CD8-positive, alpha-beta memory T cell (primary cell): Measurements from ENCODE around the gene PML. TPM values are rescaled to one million over a fixed set of nuclear protein-coding genes. Genes with fewer than 3 reads are reported as not detected.
A peak's percentile ranks its signal among the peaks of the same experiment; 100 is the strongest.

Source experiments
- CTCF ChIA-PET: fragments of 350-600 bp; sonication (Branson Sonifier 250); formaldehyde crosslinking; loops from one replicate; lab custom pipeline; 2021; ENCODE audit warnings: antibody characterized with exemption; lab: Charles Lee
- POLR2A ChIA-PET: fragments of 350-600 bp; sonication (Branson Sonifier 250); formaldehyde crosslinking; loops from one replicate; lab custom pipeline; 2021; ENCODE audit warnings: antibody characterized with exemption; lab: Charles Lee
- DNase-seq, 5 donors: peaks; one replicate each; pipeline versions ENCODE4 v3.0.0 to v3.0.0-alpha.2; 2020 to 2022; ENCODE audit warnings: mixed read lengths in 1 of 5
- H3K27ac ChIP-seq: one replicate; pipeline ENCODE4 v1.7.0; 2013; ENCODE audit warnings: low read depth, mild to moderate bottlenecking, low read length, moderate library complexity
- H3K27me3 ChIP-seq: 2 replicates; pipeline ENCODE4 v1.7.0; 2013; ENCODE audit warnings: low read length, mild to moderate bottlenecking; ENCODE audit not compliant: insufficient read depth, poor library complexity, severe bottlenecking
- H3K36me3 ChIP-seq: 2 replicates; pipeline ENCODE4 v1.7.0; 2013; ENCODE audit warnings: mild to moderate bottlenecking, low read length, moderate library complexity; ENCODE audit not compliant: insufficient read depth
- H3K4me1 ChIP-seq: 2 replicates; pipeline ENCODE4 v1.7.0; 2013; ENCODE audit warnings: mild to moderate bottlenecking, low read length, moderate library complexity; ENCODE audit not compliant: insufficient read depth
- H3K4me3 ChIP-seq: 2 replicates; pipeline ENCODE4 v1.7.0; 2013; ENCODE audit warnings: mild to moderate bottlenecking, low read length
- H3K9me3 ChIP-seq: 2 replicates; pipeline ENCODE4 v1.7.0; 2013; ENCODE audit warnings: mild to moderate bottlenecking, low read length
- H3K27ac Mint-ChIP-seq, 8 donors: one replicate each; pipeline ENCODE4 v1.8.0; 2020 to 2021; ENCODE audit warnings: mixed read lengths in 8 of 8, mild to moderate bottlenecking in 6 of 8, inconsistent platforms in 3 of 8, moderate library complexity in 3 of 8
- H3K27me3 Mint-ChIP-seq, 2 donors: one replicate each; pipeline ENCODE4 v1.8.0; 2020 to 2021; ENCODE audit warnings: mixed read lengths in 2 of 2, mild to moderate bottlenecking in 1 of 2, moderate library complexity in 1 of 2
- H3K36me3 Mint-ChIP-seq, 3 donors: one replicate each; pipeline ENCODE4 v1.8.0; 2020 to 2021; ENCODE audit warnings: mixed read lengths in 3 of 3, inconsistent platforms in 1 of 3, mild to moderate bottlenecking in 1 of 3
- H3K4me1 Mint-ChIP-seq, 3 donors: one replicate each; pipeline ENCODE4 v1.8.0; 2020 to 2021; ENCODE audit warnings: mixed read lengths in 3 of 3, inconsistent platforms in 1 of 3, mild to moderate bottlenecking in 1 of 3
- H3K4me3 Mint-ChIP-seq, 7 donors: one replicate each; pipeline ENCODE4 v1.8.0; 2020 to 2021; ENCODE audit warnings: mixed read lengths in 7 of 7, mild to moderate bottlenecking in 6 of 7, moderate library complexity in 4 of 7, inconsistent platforms in 2 of 7
- H3K9me3 Mint-ChIP-seq, 5 donors: one replicate each; pipeline ENCODE4 v1.8.0; 2020 to 2022; ENCODE audit warnings: mixed read lengths in 5 of 5, mild to moderate bottlenecking in 3 of 5, moderate library complexity in 2 of 5, inconsistent platforms in 1 of 5
- polyA plus RNA-seq: library from polyadenylated mRNA; unstranded; fragments of 300-500 nt; fragmentation: Illumina TruSeq; gene quantifications from one replicate; pipeline ENCODE4 v1.2.3, GENCODE V29; 2021
- total RNA-seq, 2 experiments: library from RNA; stranded (reverse); gene quantifications; one replicate each; pipeline ENCODE4 v1.2.3, GENCODE V29; 2021

The PML gene
- total and polyA plus RNA-seq, 3 experiments from 2014 or later: 32.3 to 37.4 (median 35.5) TPM

- Histone ChIP-seq H3K4me1 (peaks cover 36% of the 10 kb centered on the region), H3K27ac (peak within 1 kb of the TSS; percentile 67), H3K4me3 (peak within 1 kb of the TSS; percentile 69), H3K36me3 (no peaks in the 10 kb centered on the region), H3K27me3 (no peaks in the 10 kb centered on the region), H3K9me3 (no peaks in the 10 kb centered on the region)
- ChIA-PET CTCF (interaction anchor here (0.9 to 6.3 kb wide), 8 partner anchors 9 to 57 kb away, joined by 3 to 34 read pairs (median 4); no protein-coding TSS in a partner anchor), POLR2A (no interaction called here)
- peak; percentile 89 to 94 (median 91) for DNase-seq
- no peaks in the 10 kb centered on the region for H3K27me3 Mint-ChIP-seq
- no peaks in the 10 kb centered on the region for H3K9me3 Mint-ChIP-seq
- peak within 1 kb of the TSS in 7 of 8 donors; percentile 50 to 96 (median 68) for H3K27ac Mint-ChIP-seq
- H3K36me3 Mint-ChIP-seq: peaks cover 0 to 20% (median 4%) of the 10 kb centered on the region in 3 donors
- H3K4me3 Mint-ChIP-seq: peak within 1 kb of the TSS; percentile 77 to 92 (median 79)
- peaks cover 36 to 50% (median 45%) of the 10 kb centered on the region in 3 donors for H3K4me1 Mint-ChIP-seq
Measured at GRCh38 chr15:73991726-73992593, 2.6 kb upstream of the PML start, which contains the start of gene STOML1. STOML1 (minus strand) TSS chr15:73992295; CDS start chr15:73992223, 72 bp downstream.

- H3K36me3 ChIP-seq: no peaks in the 10 kb centered on the region
- Mint-ChIP-seq H3K4me3 (peak overlapping the region; percentile 73 to 92 (median 77)), H3K27ac (peak overlapping the region in 5 of 8 donors; percentile 43 to 96 (median 68)), H3K9me3 (no peaks in the 10 kb centered on the region), H3K36me3 (peaks cover 0 to 19% (median 0%) of the 10 kb centered on the region in 3 donors), H3K4me1 (peaks cover 41 to 55% (median 51%) of the 10 kb centered on the region in 3 donors), H3K27me3 (no peaks in the 10 kb centered on the region)
- H3K4me1 ChIP-seq: peaks cover 41% of the 10 kb centered on the region
- POLR2A ChIA-PET: no interaction called here
- H3K9me3 ChIP-seq: no peaks in the 10 kb centered on the region
- H3K4me3 ChIP-seq: peak overlapping the region; percentile 42
- CTCF ChIA-PET: interaction anchor here (0.9 to 6.3 kb wide), 7 partner anchors 9 to 56 kb away, joined by 3 to 34 read pairs (median 3); no protein-coding TSS in a partner anchor
- H3K27ac ChIP-seq: no peak overlapping the region
- DNase-seq: no peak
- no peaks in the 10 kb centered on the region for H3K27me3 ChIP-seq
Measured at GRCh38 chr15:73992594-73992898, 2.0 kb upstream of the PML start.

GRCh38 chr15:73993211-73993994, 1.1 kb upstream of the PML start:
- Mint-ChIP-seq H3K4me1 (peaks cover 48 to 64% (median 58%) of the 10 kb centered on the region in 3 donors), H3K27ac (peak overlapping the region; percentile 72 to 100 (median 96)), H3K4me3 (peak overlapping the region; percentile 88 to 100 (median 98)), H3K9me3 (no peaks in the 10 kb centered on the region), H3K36me3 (peaks cover 0 to 21% (median 1%) of the 10 kb centered on the region in 3 donors), H3K27me3 (no peaks in the 10 kb centered on the region)
- Histone ChIP-seq H3K9me3 (no peaks in the 10 kb centered on the region), H3K4me1 (peaks cover 50% of the 10 kb centered on the region), H3K36me3 (no peaks in the 10 kb centered on the region), H3K27ac (peak overlapping the region; percentile 83), H3K4me3 (peak overlapping the region; percentile 92), H3K27me3 (no peaks in the 10 kb centered on the region)
- POLR2A ChIA-PET: interaction anchor here (0.6 to 1.1 kb wide), 3 partner anchors 20 to 74 kb away, joined by 3 to 6 read pairs (median 3); no protein-coding TSS in a partner anchor
- DNase-seq: no peak
- CTCF ChIA-PET: interaction anchor here (0.9 to 6.3 kb wide), 6 partner anchors 13 to 56 kb away, joined by 3 to 34 read pairs (median 4); no protein-coding TSS in a partner anchor

GRCh38 chr15:73994912-73995622, 551 bp downstream of the PML start:
- H3K27me3 Mint-ChIP-seq: no peaks in the 10 kb centered on the region
- H3K36me3 Mint-ChIP-seq: peaks cover 0 to 33% (median 5%) of the 10 kb centered on the region in 3 donors
- no peaks in the 10 kb centered on the region for H3K9me3 ChIP-seq
- H3K27me3 ChIP-seq: no peaks in the 10 kb centered on the region
- peaks cover 9% of the 10 kb centered on the region for H3K36me3 ChIP-seq
- H3K9me3 Mint-ChIP-seq: no peaks in the 10 kb centered on the region
- ChIA-PET CTCF (interaction anchor here (1.1 to 6.3 kb wide), 4 partner anchors 23 to 67 kb away, joined by 4 to 34 read pairs (median 6); no protein-coding TSS in a partner anchor), POLR2A (interaction anchor here (1.2 kb wide), 1 partner anchor 12 kb away, joined by 3 read pairs; no protein-coding TSS in a partner anchor)
- peaks cover 61% of the 10 kb centered on the region for H3K4me1 ChIP-seq
- peak overlapping the region; percentile 88 to 100 (median 98) for H3K4me3 Mint-ChIP-seq
- peak overlapping the region; percentile 86 to 100 (median 96) for H3K27ac Mint-ChIP-seq
- peak overlapping the region; percentile 92 for H3K4me3 ChIP-seq
- DNase-seq: peak in 4 of 5 donors; percentile 12 to 33 (median 24)
- H3K4me1 Mint-ChIP-seq: peaks cover 58 to 78% (median 70%) of the 10 kb centered on the region in 3 donors
- H3K27ac ChIP-seq: peak overlapping the region; percentile 83

GRCh38 chr15:73996267-73996666, 1.8 kb downstream of the PML start:
- peaks cover 0 to 41% (median 7%) of the 10 kb centered on the region in 3 donors for H3K36me3 Mint-ChIP-seq
- H3K27ac Mint-ChIP-seq: peak overlapping the region; percentile 86 to 100 (median 96)
- H3K27me3 Mint-ChIP-seq: no peaks in the 10 kb centered on the region
- H3K4me3 ChIP-seq: peak overlapping the region; percentile 31
- POLR2A ChIA-PET: no interaction called here
- no peaks in the 10 kb centered on the region for H3K9me3 ChIP-seq
- H3K27me3 ChIP-seq: no peaks in the 10 kb centered on the region
- DNase-seq: no peak
- peaks cover 64 to 83% (median 77%) of the 10 kb centered on the region in 3 donors for H3K4me1 Mint-ChIP-seq
- H3K4me3 Mint-ChIP-seq: peak overlapping the region; percentile 88 to 100 (median 98)
- peaks cover 9% of the 10 kb centered on the region for H3K36me3 ChIP-seq
- H3K9me3 Mint-ChIP-seq: no peaks in the 10 kb centered on the region
- peaks cover 57% of the 10 kb centered on the region for H3K4me1 ChIP-seq
- CTCF ChIA-PET: interaction anchor here (6.3 kb wide), 1 partner anchor 24 kb away, joined by 34 read pairs; no protein-coding TSS in a partner anchor
- H3K27ac ChIP-seq: peak overlapping the region; percentile 13

- H3K4me1 Mint-ChIP-seq: peaks cover 67 to 84% (median 77%) of the 10 kb centered on the region in 3 donors
- peaks cover 58% of the 10 kb centered on the region for H3K4me1 ChIP-seq
- H3K27me3 ChIP-seq: no peaks in the 10 kb centered on the region
- peak overlapping the region; percentile 88 to 100 (median 98) for H3K4me3 Mint-ChIP-seq
- POLR2A ChIA-PET: no interaction called here
- peaks cover 9% of the 10 kb centered on the region for H3K36me3 ChIP-seq
- H3K4me3 ChIP-seq: peak overlapping the region; percentile 31
- H3K9me3 Mint-ChIP-seq: no peaks in the 10 kb centered on the region
- H3K9me3 ChIP-seq: no peaks in the 10 kb centered on the region
- DNase-seq: peak in 3 of 5 donors; percentile 18 to 49 (median 41)
- H3K36me3 Mint-ChIP-seq: peaks cover 0 to 46% (median 7%) of the 10 kb centered on the region in 3 donors
- peak overlapping the region; percentile 13 for H3K27ac ChIP-seq
- no peaks in the 10 kb centered on the region for H3K27me3 Mint-ChIP-seq
- peak overlapping the region; percentile 86 to 100 (median 96) for H3K27ac Mint-ChIP-seq
- CTCF ChIA-PET: interaction anchor here (6.3 kb wide), 1 partner anchor 25 kb away, joined by 34 read pairs; no protein-coding TSS in a partner anchor
Measured at GRCh38 chr15:73996939-73997338, 2.4 kb downstream of the PML start.

GRCh38 chr15:73997986-73998385, 3.5 kb downstream of the PML start:
- H3K36me3 Mint-ChIP-seq: peaks cover 0 to 52% (median 7%) of the 10 kb centered on the region in 3 donors
- no peak overlapping the region for H3K27ac ChIP-seq
- H3K27ac Mint-ChIP-seq: peak overlapping the region in 1 of 8 donors; percentile 100

More at GRCh38 chr15:73997986-73998385, 3.5 kb downstream of the PML start:
- H3K27me3 ChIP-seq: no peaks in the 10 kb centered on the region
- H3K4me3 Mint-ChIP-seq: peak overlapping the region in 6 of 7 donors; percentile 29 to 100 (median 92)
- H3K4me1 ChIP-seq: peaks cover 52% of the 10 kb centered on the region
- no peaks in the 10 kb centered on the region for H3K9me3 Mint-ChIP-seq
- H3K27me3 Mint-ChIP-seq: no peaks in the 10 kb centered on the region
- no peak overlapping the region for H3K4me3 ChIP-seq
- H3K9me3 ChIP-seq: no peaks in the 10 kb centered on the region
- DNase-seq: no peak
- POLR2A ChIA-PET: no interaction called here
- CTCF ChIA-PET: no interaction called here
- H3K4me1 Mint-ChIP-seq: peaks cover 60 to 82% (median 69%) of the 10 kb centered on the region in 3 donors
- peaks cover 9% of the 10 kb centered on the region for H3K36me3 ChIP-seq
